Measurements from ENCODE around the gene NALCN.

Gene NALCN

GRCh38 chr13:101412076-101412475 lies 4.2 kb downstream of the NALCN start:
- no peak for DNase-seq

- no peak for DNase-seq
Measured at GRCh38 chr13:101408992-101409656, 7.2 kb downstream of the NALCN start.

- no peak for DNase-seq
Measured at GRCh38 chr13:101408154-101408553, 8.2 kb downstream of the NALCN start.

GRCh38 chr13:101406791-101407190 lies 9.5 kb downstream of the NALCN start:
- DNase-seq, result no peak

- no peak for DNase-seq
Measured at GRCh38 chr13:101401196-101401595, 15.1 kb downstream of the NALCN start.

GRCh38 chr13:101399365-101399764 lies 16.9 kb downstream of the NALCN start:
- no peak for DNase-seq

GRCh38 chr13:101398920-101399319 lies 17.4 kb downstream of the NALCN start:
- DNase-seq, result no peak

- DNase-seq, result no peak
Measured at GRCh38 chr13:101398191-101398590, 18.1 kb downstream of the NALCN start.

- DNase-seq, result no peak
Measured at GRCh38 chr13:101397742-101398141, 18.6 kb downstream of the NALCN start.

GRCh38 chr13:101394605-101395004 lies 21.7 kb downstream of the NALCN start:
- DNase-seq, result no peak

- no peak for DNase-seq
Measured at GRCh38 chr13:101393140-101393539, 23.2 kb downstream of the NALCN start.

- no peak for DNase-seq
Measured at GRCh38 chr13:101390461-101390860, 25.8 kb downstream of the NALCN start.

- no peak for DNase-seq
Measured at GRCh38 chr13:101384929-101385328, 31.4 kb downstream of the NALCN start.

- no peak for DNase-seq
Measured at GRCh38 chr13:101383595-101383994, 32.7 kb downstream of the NALCN start.

GRCh38 chr13:101382701-101383100 lies 33.6 kb downstream of the NALCN start:
- DNase-seq, result no peak

GRCh38 chr13:101382086-101382485 lies 34.2 kb downstream of the NALCN start:
- no peak for DNase-seq

GRCh38 chr13:101360525-101360924 lies 55.8 kb downstream of the NALCN start:
- no peak for DNase-seq

- no peak for DNase-seq
Measured at GRCh38 chr13:101354895-101355294, 61.4 kb downstream of the NALCN start.

GRCh38 chr13:101346942-101347728 lies 69.2 kb downstream of the NALCN start:
- no peak for DNase-seq

GRCh38 chr13:101346161-101346560 lies 70.1 kb downstream of the NALCN start:
- DNase-seq, result no peak

- DNase-seq, result no peak
Measured at GRCh38 chr13:101343128-101343787, 73.0 kb downstream of the NALCN start.

GRCh38 chr13:101341464-101341863 lies 74.8 kb downstream of the NALCN start:
- no peak for DNase-seq

- no peak for DNase-seq
Measured at GRCh38 chr13:101339202-101339601, 77.1 kb downstream of the NALCN start.

- DNase-seq, result no peak
Measured at GRCh38 chr13:101332583-101332982, 83.7 kb downstream of the NALCN start.

All from NCI-H187 treated with DMSO at 0.1 percent for 48 hours (cell line).